HTR-8/SVneo (cell line): ENCODE results near the gene ZC3H12C.

Experiments
- DNase-seq: peaks from one replicate; pipeline ENCODE4 v3.0.0; 2011; ENCODE audit warnings: low spot score, mixed read lengths; ENCODE audit not compliant: insufficient read length
- FAIRE-seq: peaks from 2 replicates; lab custom pipeline; 2011; peaks lifted over from hg19 to GRCh38; lab: Jason Lieb, UNC

ZC3H12C gene

GRCh38 chr11:110095554-110095953 lies 2.4 kb downstream of the ZC3H12C start:
- DNase-seq (no peak), FAIRE-seq (no peak)

GRCh38 chr11:110096496-110096895 lies 3.3 kb downstream of the ZC3H12C start:
- DNase-seq (no peak), FAIRE-seq (no peak)

- FAIRE-seq = peak; percentile 23
- DNase-seq = no peak
These were observed 4.3 kb downstream of the ZC3H12C start for GRCh38 chr11:110097459-110098012.

- DNase-seq = no peak
- FAIRE-seq = peak; percentile 81
These were observed 5.5 kb downstream of the ZC3H12C start for GRCh38 chr11:110098645-110099044.

- FAIRE-seq (no peak), DNase-seq (no peak)
These were observed 7.5 kb downstream of the ZC3H12C start for GRCh38 chr11:110100476-110101240.

GRCh38 chr11:110106713-110107274 lies 13.6 kb downstream of the ZC3H12C start:
- FAIRE-seq = no peak
- DNase-seq = no peak

GRCh38 chr11:110110854-110111253 lies 17.7 kb downstream of the ZC3H12C start:
- DNase-seq (no peak), FAIRE-seq (no peak)

GRCh38 chr11:110112457-110112856 lies 19.3 kb downstream of the ZC3H12C start:
- FAIRE-seq (no peak), DNase-seq (no peak)

GRCh38 chr11:110113505-110113904 lies 20.3 kb downstream of the ZC3H12C start:
- no peak for DNase-seq
- FAIRE-seq = no peak

- DNase-seq (no peak), FAIRE-seq (peak; percentile 44)
These were observed 20.8 kb downstream of the ZC3H12C start for GRCh38 chr11:110113973-110114372.

GRCh38 chr11:110119317-110119716 lies 26.1 kb downstream of the ZC3H12C start:
- DNase-seq (no peak), FAIRE-seq (no peak)

GRCh38 chr11:110121204-110121603 lies 28.0 kb downstream of the ZC3H12C start:
- FAIRE-seq (no peak), DNase-seq (peak; percentile 23)

GRCh38 chr11:110123003-110123402 lies 29.8 kb downstream of the ZC3H12C start:
- DNase-seq (no peak), FAIRE-seq (no peak)

GRCh38 chr11:110124605-110125004 lies 31.4 kb downstream of the ZC3H12C start:
- no peak for FAIRE-seq

GRCh38 chr11:110125632-110126031 lies 32.4 kb downstream of the ZC3H12C start:
- FAIRE-seq (peak; percentile 73), DNase-seq (no peak)

More at GRCh38 chr11:110124605-110125004, 31.4 kb downstream of the ZC3H12C start:
- DNase-seq = no peak

GRCh38 chr11:110126936-110127335 lies 33.7 kb downstream of the ZC3H12C start:
- DNase-seq = no peak
- no peak for FAIRE-seq

GRCh38 chr11:110128161-110128560 lies 35.0 kb downstream of the ZC3H12C start:
- FAIRE-seq = no peak

GRCh38 chr11:110130642-110131238 lies 37.5 kb downstream of the ZC3H12C start:
- DNase-seq = no peak
- peak; percentile 72 for FAIRE-seq

More at GRCh38 chr11:110128161-110128560, 35.0 kb downstream of the ZC3H12C start:
- DNase-seq = no peak

GRCh38 chr11:110131386-110132123 lies 38.4 kb downstream of the ZC3H12C start:
- FAIRE-seq (peak; percentile 67), DNase-seq (no peak)

- no peak for DNase-seq
- FAIRE-seq = no peak
These were observed 40.0 kb downstream of the ZC3H12C start for GRCh38 chr11:110133160-110133559.
